Measurements from ENCODE around the gene ANO2.

The ANO2 gene

DNA sequence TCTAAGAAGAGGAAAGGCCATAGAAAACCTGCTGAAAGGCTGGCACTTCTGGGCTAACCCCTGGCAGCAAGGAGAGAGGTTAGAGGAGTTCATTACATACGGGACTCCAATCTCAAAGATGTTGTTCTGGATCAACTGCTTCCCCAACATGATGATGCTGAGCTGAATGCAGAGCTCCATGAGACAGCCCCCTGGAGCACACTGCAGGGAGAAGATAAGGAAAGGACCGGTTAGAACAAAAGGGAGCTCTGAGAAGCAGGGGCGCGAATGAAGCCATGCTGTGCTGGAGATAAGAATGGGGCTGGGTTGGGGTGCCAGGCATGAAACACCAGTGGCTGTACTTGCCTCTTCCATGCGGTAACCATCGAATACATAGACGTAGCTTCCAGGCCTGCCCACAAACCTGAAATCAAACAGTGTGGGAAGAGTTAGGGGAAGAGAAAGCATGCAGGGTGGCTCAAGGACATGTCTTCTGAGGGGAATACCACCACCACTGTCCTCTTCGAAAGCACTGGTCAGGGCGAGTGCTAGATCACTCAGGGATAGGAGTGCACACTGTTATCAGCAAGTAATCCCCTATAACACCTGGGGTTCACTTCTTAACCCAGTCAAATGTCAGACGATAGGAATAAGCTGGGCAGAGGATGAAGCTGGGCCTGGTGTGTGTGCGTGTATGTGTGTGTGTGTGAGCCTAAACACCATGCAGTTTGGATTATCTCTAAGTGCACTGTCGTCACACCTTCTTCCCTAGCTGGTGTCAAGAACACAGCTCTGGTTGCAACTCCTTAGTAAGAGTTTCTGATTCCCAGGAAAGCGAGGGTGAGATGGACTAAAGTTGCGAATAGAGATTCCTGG is 332.3 kb downstream of the ANO2 start:
- no peak for DNase-seq

GRCh38 chr12:5611162-5611561 is 333.9 kb downstream of the ANO2 start:
- DNase-seq: no peak

- DNase-seq: no peak
Observed at GRCh38 chr12:5599378-5599777, 345.7 kb downstream of the ANO2 start.

DNA sequence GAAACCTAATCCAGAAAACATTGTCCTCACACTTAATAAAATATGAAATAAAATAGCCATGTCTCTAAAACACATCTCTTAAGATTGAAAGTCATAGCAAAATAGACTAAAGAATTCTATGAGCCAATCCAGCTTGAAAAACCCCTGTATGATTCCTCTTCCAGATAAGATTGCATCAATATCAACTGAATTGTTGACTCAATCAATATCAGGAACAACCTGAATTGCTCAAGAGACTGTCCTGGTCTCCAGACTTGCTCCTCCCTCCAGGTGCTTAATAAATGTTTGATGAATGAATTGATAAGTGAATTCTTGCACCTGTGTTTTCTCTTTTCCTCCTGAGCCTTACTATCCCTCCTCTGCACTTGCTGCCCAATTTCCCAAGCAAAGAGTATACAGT is 351.1 kb downstream of the ANO2 start:
- DNase-seq: no peak

- no peak for DNase-seq
Observed at GRCh38 chr12:5593086-5593485, 352.0 kb downstream of the ANO2 start.

GRCh38 chr12:5592310-5592709 is 352.7 kb downstream of the ANO2 start:
- DNase-seq: no peak

GRCh38 chr12:5590316-5590715 is 354.7 kb downstream of the ANO2 start:
- DNase-seq: no peak

DNA sequence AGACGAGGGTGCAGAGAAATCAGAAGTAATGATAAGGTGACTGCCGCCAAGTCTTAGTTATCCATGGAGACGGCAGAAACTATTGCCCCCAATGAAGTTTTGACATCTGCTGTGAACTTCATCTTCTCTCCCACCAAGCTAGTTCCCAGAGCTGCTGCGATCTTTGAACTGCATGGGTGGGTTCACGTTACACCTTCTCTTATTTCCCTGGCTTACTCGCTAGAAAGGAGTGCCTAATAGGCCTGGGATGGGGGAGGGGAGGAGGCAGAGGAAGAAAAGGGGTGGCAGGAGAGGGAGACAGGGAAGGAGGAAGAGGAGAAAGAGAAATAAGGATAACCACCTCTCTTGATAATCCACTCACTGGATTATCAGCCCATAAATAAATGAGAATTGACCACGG is 356.0 kb downstream of the ANO2 start:
- no peak for DNase-seq

DNA sequence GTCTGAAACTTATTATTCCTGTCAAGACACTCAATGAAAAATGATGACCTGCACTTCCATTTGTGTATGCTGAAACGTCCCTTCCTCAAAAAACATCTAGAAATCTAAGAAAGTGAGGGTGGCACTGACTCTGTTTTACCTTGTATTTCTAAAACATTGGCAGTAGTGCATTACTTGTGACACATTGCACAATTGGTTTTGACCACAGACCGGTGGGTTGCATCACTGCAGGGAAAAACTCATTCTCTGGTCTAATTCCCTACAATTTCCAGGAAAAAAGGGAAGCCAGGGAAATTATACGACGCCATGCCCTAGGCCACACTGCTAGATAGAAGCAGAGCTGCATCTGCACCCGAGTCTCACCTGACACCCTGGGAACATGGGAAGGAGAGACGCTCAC is 356.5 kb downstream of the ANO2 start:
- no peak for DNase-seq

DNA sequence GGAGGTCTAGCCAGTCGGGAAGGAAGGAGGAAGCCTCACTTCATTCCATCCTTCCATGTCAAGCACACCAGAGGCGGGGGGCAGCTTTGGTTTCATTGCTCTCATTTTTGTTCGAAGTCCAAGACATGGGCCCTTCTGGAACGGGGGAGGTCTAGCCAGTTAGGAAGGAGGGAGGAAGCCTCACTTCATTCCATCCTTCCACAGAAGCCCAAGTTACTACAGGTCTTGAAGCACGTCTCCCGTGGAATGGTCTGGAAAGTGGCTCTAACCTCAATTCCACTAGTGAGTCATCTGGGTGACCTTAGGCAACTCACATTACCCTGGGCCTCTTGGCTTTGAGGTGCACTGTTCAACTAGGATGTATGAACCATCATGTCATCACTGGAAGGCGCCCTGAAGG is 356.9 kb downstream of the ANO2 start:
- no peak for DNase-seq

DNA sequence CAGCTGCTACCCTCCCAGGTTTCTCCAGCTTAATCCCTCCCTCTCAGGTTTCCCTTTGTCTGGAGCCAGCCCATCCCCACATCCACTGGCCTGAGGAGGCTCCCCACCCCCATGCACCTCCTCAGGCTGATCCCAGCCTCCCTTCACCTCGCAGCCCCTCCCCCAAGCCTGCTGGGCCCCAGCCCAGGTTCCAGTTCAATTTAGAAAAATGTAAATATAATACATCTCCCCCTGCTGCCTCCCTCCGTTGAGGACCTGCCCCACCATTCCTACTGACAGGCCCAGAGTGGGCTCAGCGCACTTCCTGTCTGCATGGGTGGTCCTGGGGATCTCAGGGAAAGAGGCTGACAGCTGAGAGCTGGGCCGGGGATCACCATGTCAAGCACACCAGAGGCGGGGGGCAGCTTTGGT is 357.3 kb downstream of the ANO2 start:
- no peak for DNase-seq

- peak; percentile 18 for DNase-seq
Observed at GRCh38 chr12:5586201-5586600, 358.9 kb downstream of the ANO2 start.

- no peak for DNase-seq
Observed at GRCh38 chr12:5585178-5585577, 359.9 kb downstream of the ANO2 start.

- no peak for DNase-seq
Observed at GRCh38 chr12:5584412-5585175, 360.5 kb downstream of the ANO2 start.

- DNase-seq: no peak
Observed at GRCh38 chr12:5582541-5582940, 362.5 kb downstream of the ANO2 start.

DNA sequence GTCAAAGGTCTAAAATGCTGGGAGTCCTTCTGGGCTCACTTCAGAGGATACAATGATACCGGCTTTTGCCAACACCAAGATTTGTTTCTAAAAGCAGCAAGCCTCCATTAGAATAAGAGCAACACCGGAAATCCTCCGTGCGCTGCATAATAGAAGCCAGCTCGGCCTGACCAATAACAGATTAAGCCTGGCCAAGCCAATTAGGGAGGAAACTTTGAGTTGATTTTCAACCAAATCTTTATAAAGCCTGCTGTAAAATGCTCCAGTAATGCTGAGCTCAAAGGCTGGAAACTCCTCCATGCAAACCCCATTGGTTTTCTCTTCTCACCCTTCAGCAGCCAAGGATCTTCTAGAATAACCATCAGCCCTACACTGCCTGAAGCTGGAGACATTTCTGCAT is 363.0 kb downstream of the ANO2 start:
- DNase-seq: no peak

DNA sequence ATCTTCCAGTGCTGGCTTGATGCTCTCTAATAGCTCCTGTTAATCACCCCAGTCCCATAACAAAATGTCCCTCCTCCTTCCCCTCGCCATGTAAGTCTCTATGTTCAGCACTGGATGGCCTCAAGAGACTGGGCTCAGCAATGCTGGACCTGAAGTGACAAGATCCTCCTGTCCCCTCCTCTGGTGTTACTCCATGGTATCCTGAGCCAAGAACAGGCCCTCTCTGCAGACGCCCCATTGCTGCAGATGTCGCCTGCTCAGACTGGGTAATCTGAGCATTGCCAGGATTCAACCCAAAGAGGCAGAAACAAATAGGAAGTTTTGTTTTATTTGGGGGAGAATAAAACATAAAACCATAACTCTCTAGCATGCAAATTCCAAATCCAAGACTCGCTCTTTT is 363.4 kb downstream of the ANO2 start:
- no peak for DNase-seq

- DNase-seq: no peak
Observed at GRCh38 chr12:5581019-5581418, 364.0 kb downstream of the ANO2 start.

- DNase-seq: no peak
Observed at GRCh38 chr12:5578775-5579174, 366.3 kb downstream of the ANO2 start.

- no peak for DNase-seq
Observed at GRCh38 chr12:5577741-5578140, 367.3 kb downstream of the ANO2 start.

DNA sequence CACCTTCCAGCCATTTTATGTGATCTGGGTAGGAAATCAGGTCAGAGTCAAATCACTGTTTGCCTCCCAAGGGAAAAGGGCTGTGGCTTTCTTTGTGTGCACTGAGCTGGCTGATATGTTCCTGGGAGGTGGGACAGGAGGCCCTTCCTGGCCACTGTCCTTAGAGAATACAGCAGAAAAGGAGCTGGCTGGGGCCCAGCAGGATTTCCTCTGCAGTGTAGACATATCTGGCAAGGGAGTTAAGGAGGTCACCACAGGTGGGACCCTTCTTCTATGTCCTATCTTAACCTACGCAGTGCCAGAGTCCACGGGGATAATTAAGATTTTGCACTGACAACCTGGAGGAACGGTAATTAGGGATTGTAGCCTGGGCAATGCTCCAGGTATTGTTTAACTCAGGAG is 367.8 kb downstream of the ANO2 start:
- DNase-seq: peak; percentile 80

GRCh38 chr12:5575987-5576386 is 369.1 kb downstream of the ANO2 start:
- no peak for DNase-seq

- no peak for DNase-seq
Observed at GRCh38 chr12:5575232-5575631, 369.8 kb downstream of the ANO2 start.

GRCh38 chr12:5573390-5573789 is 371.7 kb downstream of the ANO2 start:
- DNase-seq: no peak

Measured in NCI-H69 (cell line).